ENCODE measurements around the gene ZNF382.
A peak's percentile ranks its signal among the peaks of the same experiment; 100 is the strongest.
"Not testable (repeated sequence)": the region's sequence is repeated elsewhere in the genome, so short reads cannot be mapped to it uniquely, and the experiment has no call there.

ZNF382 gene

DNA sequence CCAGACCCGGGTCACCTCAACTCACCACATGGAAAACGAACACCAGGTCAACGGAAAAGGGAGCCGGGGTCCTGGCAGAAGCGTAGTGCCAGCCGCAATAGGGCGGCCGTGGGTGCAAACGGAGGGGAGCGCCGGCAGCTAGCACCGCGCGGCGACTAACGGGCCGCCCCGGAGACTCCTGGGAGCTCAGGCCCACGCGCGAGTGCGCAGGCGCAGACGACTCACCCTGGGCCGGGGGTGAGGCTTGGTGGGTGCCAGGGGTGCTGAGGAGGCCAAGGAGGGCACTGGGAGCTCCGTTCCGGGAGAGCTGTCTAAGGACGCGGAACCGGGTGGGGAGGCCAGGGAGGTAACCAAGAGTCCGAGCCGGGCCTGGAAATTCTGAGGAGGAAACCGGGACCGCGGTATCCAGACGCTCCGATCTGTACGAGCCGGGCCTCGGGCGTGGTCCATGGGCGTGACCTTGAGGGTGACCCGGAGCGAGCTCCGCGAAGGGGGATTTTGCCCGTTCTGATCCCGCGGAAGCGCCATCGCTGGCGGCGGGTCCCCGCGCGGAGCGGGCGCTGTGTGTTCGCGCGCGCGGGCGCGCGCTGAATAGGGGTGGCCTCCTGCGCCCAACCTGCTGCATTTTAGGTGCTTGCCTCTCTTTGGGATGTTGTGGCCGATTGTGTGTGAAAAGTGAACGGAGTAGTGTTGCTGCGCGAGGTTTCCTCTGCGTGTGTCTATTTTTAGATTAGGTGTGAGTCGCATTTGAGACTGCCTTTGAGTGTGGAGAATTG, at the start of gene ZNF382:
Gene ZNF382, plus strand, starts transcription at position 213 of the 776 bp plus-strand sequence. CDS start 4,602 bp downstream, outside the sequence.
- DNase-seq (ENCODE audit: low read depth), result peak; percentile 40

DNA sequence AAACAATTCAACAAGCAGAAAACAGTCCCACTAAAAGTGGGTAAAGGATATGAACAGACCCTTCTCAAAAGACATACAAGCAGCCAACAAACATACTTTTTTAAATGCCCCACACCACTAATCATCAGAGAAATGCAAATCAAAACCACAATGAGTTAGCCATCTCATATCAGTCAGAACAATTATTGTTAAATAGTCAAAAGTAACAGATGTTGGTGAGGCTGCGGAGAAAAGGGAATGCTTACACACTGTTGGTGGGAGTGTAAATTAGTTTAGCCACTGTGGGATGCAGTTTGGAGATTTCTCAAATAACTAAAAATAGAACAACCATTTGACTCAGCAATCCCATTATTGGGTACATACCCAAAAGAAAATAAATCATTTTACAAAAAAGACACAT, 40.7 kb upstream of the ZNF382 start:
- no peak for DNase-seq (ENCODE audit: low read depth)

DNA sequence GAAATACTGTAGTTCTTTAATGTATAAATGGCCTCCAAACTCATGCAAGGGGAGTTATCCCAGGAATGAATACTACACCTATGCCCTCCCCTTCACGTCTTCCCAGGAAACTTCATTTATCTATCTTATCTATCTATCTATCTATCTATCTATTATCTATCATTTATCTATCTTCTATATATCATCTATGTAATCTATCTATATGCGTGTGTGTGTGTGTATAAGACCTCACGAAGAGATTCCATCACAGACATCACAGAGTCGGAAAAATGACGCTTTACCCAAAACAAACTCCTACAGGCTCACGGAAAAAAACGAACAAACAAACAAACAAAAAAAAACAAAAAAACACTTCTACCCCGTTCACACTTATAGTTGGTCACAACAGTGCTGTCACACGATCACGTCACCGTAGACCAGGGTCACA, 32.5 kb upstream of the ZNF382 start:
- DNase-seq (ENCODE audit: low read depth), result no peak

DNA sequence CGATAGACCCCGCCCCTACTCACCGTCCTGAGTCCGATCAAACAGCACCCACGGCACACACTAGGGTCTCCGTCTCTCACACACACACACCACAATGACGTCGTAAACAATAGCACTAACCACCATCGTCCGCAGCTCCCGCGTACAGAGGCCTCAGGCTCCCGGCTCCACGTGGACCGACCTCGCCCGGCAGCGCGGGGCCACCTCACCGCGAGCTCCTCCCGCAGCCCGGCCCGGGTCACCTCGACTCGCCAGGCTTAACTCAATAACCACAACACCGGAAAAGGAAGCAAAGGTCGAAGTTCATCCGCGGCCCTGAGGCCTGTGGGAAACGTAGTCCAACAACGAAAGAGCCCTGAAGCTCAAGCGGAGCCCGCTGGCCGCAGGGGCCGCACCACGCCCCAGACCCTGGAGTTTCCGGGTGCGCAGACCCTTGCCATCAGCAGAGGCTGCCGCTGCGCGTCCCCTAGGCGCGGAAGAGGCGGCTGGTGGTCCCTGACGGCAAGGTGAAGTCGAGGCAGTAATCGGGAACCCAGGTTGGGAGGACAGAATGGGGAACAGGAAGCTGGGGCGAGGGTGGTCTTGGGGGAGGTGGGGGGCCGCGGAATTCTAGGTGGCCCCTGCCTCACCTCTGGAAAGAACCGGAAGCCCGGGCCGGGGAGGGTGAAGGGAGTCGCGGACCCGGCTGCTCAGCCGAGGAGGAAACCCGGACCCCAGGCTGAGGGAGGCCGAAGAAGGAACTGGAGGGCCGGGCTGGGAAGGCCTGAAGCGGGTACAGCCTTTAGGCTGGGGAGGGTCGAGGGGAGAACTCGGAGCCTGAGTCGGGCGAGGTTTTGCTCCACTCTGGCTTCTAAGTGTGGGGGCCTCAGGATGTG, 31.9 kb upstream of the ZNF382 start, which contains the start of gene ZNF529:
Gene ZNF529, minus strand, starts transcription at position 273 of the 875 bp plus-strand sequence. CDS start 946 bp downstream, outside the sequence.
- peak; percentile 59 for DNase-seq (ENCODE audit: low read depth)

DNA sequence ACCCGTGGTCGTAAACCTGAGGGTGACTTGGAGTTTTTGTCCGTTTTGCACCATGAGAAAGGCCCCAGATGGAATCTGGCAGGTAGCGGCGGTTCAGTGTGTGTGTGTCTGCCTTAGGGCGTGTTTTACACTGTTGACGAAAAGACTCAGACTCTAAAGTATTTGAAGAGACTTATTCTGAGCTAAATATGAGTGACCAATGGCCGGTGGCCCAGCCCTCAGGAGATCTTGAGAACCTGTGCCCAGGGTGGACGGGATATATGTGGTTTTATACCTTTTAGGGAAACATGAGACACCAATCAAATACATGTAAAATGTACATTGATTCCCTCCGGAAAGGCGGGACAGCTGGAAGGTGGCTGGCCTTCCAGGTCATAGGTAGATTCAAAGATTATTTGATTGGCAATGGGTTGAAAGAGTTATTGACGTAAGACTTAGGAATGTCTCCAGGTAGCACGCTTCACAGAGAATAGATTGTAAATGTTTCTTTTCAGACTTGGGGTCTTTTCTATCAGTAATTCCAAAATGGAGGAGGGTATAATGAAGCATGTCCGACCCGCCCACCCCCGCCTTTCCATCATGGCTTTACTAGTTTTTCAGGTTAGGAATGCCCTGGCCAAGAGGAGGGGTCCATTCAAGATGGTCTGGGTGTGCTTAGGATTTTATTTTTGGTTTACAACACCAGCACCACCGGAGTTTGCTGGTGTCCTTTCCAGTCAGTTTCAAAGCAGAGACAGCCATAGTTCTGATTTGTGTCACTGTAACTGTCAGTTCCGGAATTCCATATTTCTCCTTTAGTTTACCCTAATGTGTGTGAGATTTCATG, 31.0 kb upstream of the ZNF382 start:
- no peak for DNase-seq (ENCODE audit: low read depth)

DNA sequence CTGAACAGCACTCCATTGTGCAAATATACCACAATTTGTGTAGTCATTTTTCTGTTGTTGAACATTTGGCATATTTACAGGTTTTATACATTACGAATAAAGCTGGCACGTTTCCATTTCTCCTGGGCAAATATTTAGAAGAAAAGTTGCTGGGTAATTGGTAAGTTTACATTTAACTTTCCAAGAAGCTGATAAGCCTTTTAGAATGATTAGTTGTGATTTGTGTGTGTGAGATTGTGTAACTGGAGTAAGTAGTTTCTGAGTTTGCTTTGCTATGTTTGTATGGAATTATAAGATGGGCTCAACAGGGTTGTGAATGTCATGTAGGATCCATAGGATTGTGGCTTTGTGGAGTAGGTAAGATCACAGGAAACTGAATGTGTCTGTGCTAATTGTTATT, 30.4 kb upstream of the ZNF382 start:
- DNase-seq (ENCODE audit: low read depth), result no peak

DNA sequence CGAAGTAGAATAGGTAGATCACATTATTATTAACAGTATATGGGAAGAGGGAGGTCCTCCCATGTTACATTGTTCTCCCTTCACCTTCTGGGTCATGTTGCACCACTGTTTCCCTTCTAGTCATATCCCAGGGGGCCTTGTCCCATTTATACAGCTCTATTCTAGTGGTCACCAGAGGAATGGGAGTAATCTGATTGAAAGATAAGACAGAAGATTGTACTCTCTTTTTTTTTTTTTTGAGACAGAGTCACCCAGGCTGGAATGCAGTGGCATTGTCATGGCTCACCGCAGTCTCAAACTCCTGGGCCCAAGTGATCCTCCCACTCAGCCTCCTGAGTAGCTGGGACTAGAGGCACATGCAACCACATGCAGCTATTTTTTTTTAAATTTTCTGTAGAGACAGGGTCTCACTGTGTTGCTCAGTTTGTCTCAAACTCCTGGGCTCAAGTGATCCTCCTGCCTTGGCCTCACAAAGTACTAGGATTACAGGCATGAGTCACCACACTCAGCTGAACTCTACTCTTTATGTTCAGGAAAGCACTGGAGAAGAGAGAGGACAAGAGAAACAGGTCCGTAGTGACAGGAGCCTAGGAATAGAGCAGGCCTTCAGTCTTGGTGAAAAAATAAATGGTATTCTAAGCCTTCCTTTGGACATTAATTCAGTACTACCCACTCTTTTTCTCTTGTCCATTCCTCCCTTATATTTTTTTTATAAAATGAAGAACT, 27.7 kb upstream of the ZNF382 start:
- no peak for DNase-seq (ENCODE audit: low read depth)

DNA sequence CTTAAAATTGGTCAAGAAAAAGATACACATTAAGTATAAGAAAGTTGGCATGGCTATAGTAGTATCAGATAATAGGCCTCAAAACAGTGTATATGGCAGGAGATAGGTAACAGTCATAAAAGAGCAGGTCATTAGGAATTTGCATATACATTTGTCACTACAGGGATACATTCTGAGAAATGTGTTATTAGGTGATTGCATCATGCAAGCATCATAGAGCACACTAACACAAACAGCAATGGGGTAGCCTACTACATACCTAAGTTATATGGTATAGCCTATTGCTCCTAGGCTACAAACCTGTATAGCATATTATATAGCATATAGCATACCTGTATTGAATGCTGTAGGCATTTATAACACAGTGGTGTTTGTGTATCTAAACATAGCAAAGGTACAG, 25.9 kb upstream of the ZNF382 start:
- no peak for DNase-seq (ENCODE audit: low read depth)

DNA sequence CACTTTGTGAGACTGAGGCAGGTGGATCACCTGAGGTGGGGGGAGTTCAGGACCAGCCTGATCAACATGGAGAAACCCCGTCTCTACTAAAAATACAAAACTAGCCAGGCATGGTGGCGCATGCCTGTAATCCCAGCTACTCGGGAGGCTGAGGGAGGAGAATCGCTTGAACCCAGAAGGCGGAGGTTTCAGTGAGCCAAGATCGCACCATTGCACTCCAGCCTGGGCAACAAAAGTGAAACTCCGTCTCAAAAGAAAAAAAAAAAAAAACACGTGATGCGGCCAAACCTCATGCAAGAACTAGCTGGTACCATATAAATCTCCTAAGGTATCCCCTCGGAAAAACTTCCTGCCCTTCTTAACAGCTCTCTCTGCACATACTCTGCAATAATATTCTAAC, 2.4 kb upstream of the ZNF382 start:
- not testable (repeated sequence) for DNase-seq (ENCODE audit: low read depth)

DNA sequence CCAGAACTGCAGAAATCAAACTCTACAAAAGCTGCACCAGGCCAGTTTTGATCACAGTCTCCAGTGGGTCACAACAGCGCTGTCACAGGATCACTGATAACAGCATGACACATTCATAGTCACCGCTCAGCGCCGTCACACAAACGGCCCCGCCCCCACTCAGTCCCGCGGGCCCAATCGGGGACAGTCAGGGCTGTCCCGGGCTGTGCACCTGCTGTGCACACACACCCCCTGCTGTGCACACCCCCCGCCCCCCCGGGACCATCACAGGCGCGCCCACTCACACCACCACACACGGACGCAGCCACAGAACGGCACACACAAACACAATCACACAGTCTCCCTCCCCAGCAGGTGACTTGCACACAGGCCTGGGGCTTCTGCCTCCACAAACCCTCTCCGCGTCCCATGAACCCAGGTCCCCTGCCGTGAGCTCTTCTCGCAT, 435 bp upstream of the ZNF382 start:
- DNase-seq (ENCODE audit: low read depth), result no peak

DNA sequence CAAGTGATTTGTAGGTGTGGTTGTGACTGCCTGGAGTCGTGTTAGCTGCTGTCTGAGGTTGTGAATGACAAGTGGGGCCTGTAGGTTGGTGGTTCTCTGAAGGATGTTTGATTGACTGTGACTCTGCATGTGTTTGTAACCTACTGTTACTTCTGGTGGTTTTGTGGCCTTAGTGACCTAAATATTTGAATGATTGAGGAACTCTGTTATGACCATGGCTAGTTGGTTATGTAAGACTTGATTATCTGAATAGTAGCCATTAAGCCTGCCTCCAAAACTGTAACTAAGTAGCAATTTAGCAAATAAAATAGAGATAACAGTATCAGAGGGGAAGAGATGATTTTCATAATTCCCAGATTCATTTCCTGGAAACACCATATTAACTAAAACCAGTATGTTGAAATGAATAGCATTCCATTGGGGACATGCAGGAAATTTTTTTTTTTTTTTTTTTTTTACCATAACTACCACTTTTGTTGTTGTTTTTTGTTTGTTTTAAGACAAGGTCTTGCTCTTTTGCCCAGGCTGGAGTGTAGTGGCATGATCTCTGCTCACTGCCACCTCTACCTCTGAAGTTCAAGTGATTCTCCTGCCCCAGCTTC, 865 bp downstream of the ZNF382 start:
- no peak for DNase-seq (ENCODE audit: low read depth)

DNA sequence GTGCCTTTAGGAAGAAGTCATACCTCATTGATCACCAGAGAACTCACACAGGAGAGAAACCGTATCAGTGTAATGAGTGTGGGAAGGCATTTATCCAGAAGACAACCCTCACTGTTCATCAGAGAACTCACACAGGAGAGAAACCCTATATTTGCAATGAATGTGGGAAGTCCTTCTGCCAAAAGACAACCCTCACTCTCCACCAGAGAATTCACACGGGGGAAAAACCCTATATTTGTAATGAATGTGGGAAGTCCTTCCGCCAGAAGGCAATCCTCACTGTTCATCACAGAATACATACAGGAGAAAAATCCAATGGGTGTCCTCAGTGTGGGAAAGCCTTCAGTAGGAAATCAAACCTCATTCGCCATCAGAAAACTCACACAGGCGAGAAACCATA, 21.9 kb downstream of the ZNF382 start:
- DNase-seq (ENCODE audit: low read depth), result no peak

DNA sequence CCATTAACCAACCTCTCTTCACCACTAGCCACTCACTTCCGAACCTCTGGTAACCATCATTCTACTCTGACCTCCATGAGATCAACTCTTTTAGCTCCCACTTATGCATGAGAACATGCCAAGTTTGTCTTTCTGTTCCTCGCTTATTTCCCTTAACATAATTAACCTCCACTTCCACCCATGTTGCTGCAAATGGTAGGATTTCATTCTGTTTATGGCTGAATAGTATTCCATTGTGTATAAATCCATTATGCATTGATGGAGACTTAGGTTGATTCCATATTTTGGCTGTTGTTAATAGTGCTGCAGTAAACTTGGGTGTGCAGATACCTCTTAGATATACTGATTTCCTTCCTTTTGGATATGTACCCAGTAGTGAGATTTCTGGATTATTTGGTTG, 30.2 kb downstream of the ZNF382 start:
- DNase-seq (ENCODE audit: low read depth), result no peak

DNA sequence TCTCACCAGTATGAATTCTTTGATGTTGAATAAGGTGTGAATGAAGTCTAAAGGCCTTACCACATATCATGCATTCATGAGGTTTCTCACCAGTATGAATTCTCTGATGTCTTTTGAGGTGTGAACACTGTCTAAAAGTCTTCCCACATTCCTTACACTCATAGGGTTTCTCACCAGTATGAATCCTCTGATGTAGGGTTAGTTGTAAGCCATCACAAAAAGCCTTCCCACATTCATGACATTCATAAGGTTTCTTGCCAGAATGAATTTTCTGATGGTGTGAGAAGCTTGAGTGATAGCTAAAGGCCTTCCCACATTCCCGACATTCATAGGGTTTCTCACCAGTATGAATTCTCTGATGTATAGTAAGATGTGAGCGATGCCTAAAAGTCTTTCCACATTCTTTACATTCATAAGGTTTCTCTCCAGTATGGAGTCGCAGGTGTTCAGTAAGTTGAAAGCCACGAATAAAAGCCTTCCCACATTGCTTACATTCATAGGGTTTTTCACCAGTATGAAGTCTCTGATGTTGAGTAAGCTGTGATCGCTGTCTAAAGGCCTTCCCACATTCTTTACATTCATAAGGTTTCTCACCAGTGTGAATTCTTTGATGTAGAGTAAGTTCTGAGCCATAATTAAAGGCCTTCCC, 33.9 kb downstream of the ZNF382 start:
- no peak for DNase-seq (ENCODE audit: low read depth)

DNA sequence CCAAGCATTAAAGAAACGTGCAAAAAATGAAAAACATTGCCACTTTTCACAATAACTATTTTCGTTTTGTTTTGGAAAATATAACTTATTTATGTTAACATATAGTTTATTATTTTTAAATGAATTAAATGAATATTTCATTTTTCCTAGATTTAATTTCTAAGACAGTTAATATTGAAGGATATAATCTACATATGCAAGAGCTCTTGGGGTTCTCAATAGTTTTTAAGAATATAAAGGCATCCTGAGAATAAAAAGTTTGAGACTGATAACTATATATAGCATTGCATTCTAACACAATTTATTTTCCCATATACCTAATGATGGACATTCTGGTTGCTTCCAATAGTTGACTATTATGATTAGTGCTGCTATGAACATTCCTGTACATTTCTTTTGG, 41.6 kb downstream of the ZNF382 start:
- no peak for DNase-seq (ENCODE audit: low read depth)

DNA sequence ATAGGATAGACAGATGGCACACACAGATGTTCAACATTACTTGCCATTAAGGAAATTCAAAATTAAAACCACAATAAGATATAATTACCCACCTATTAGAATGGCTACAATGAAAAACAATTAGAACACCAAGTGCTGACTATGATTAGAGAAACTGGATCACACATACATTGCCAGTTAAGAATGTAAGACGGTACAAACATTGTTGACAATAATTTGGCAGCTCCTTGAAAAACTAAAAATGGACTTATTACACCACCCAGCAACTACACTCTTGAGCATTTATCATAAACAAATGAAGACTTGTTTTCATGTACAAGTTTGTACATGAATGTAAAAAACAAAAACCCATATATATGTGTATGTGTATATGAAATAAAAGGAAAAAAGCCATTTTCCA, 47.8 kb downstream of the ZNF382 start:
- no peak for DNase-seq (ENCODE audit: low read depth)

DNA sequence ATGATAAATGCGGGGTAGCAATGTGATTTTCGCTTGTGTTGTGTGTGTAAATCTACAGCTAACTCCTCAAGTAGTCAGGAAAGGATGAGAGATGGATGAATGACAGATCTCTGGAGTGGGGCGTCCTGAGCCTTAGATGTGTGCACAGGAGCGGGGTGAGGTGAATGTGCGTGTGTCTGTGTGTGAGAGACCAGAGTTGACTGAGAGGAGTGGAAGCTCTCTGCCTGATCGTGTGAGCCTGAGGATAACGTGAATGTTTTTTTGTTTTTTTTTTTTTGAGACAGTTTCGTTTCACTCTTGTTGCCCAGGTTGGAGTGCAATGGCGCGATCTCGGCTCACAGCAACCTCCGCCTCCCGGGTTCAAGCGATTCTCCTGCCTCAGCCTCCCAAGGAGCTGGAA, 60.7 kb downstream of the ZNF382 start:
- DNase-seq (ENCODE audit: low read depth), result no peak

DNA sequence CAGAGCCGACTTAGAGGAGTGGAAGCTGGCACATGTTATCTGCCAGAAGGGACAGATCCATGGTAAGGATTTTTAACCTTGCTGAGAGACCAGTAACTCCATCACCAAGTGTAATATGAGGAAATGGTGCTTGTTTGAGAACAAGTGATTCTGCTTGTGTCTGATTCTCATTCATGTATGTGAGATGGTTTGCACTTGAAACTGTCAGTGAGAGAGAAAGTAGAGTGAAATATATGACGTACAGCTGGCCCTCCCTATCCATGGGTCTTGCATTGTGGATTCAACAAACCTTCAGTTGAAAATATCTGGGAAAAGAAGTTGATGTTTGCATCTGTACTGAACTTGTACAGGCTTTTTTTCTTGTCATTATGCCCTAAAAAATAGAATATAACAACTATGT, 63.5 kb downstream of the ZNF382 start:
- DNase-seq (ENCODE audit: low read depth), result no peak

DNA sequence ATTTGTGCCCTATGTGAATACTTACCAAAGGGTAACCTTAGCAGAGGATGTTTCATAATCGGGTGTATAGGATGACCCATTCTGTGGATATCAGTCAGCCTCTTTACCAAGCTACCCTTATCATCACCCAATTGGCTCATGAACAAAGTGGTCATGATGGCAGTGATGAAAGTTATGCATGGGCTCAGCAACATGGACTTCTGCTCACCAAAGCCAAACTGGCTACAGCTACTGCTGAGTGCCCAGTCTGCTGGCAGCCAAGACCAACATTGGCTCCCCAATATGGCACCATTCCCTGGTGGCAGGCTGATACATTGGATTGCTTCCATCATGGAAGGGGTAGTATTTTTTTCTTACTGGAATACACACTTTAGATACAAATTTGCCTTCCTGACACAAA, 67.3 kb downstream of the ZNF382 start:
- no peak for DNase-seq (ENCODE audit: low read depth)

DNA sequence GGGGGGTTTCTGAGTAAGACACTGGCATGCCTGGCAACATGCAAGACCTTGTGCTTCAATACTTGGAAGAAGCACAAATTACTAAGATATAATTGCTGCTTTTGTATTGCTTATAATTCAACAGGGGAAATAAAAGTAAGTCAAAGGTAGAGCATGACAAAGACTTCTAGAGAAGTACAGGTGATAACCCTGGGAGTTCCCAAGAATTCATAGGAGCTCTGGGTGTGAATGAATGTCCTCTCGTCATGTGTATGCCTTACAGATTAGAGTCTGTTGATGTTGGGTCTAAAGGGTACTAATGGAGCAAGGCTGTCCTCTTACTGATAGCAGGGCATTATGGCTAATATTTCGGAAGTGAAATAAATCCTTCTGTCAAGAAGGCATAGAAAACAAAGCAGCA, 69.1 kb downstream of the ZNF382 start:
- no peak for DNase-seq (ENCODE audit: low read depth)

DNA sequence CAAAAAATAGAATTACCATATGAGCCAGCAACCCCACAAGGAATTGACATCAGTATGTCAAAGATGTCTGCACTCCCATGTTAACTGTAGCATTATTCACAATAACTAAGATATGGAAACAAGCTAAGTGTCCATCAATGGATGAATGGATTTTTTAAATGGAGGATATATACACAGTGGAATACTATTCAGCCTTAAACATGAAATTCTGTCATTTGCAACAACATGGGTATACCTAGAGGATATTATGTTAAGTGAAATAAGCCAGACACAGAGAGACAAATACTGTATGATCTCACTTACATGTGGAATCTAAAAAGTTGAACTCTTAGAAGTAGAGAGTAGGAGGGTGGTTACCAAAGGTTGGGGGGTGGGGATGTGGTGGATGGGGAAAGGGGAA, 74.3 kb downstream of the ZNF382 start:
- no peak for DNase-seq (ENCODE audit: low read depth)
